Fibroblast of villous mesenchyme (primary cell): ENCODE results near the gene MCEMP1. TPM values are rescaled to one million over a fixed set of nuclear protein-coding genes. Genes with fewer than 3 reads are reported as not detected.
A peak's percentile ranks its signal among the peaks of the same experiment; 100 is the strongest.

Source experiments
- DNase-seq: peaks from one replicate; pipeline ENCODE4 v3.0.0-alpha.2; 2010; ENCODE audit warnings: low read depth
- H3K4me3 ChIP-seq: 2 replicates; pipeline ENCODE4 v1.5.1; 2011; ENCODE audit warnings: low read depth, mild to moderate bottlenecking, low read length
- total RNA-seq: library from RNA; depleted of rRNA; stranded (reverse); fragments of >200 nt; gene quantifications from 2 replicates; pipeline ENCODE4 v1.2.3, GENCODE V29; 2012
- TF ChIP-seq, protein P1 (sequence below): IDR thresholded peaks from 2 replicates; pipeline ENCODE4 v1.5.1; 2012; ENCODE audit warnings: low read depth, mild to moderate bottlenecking, low read length; ENCODE audit not compliant: insufficient read depth

The MCEMP1 gene
- total RNA-seq, 1 donor: not detected

DNA sequence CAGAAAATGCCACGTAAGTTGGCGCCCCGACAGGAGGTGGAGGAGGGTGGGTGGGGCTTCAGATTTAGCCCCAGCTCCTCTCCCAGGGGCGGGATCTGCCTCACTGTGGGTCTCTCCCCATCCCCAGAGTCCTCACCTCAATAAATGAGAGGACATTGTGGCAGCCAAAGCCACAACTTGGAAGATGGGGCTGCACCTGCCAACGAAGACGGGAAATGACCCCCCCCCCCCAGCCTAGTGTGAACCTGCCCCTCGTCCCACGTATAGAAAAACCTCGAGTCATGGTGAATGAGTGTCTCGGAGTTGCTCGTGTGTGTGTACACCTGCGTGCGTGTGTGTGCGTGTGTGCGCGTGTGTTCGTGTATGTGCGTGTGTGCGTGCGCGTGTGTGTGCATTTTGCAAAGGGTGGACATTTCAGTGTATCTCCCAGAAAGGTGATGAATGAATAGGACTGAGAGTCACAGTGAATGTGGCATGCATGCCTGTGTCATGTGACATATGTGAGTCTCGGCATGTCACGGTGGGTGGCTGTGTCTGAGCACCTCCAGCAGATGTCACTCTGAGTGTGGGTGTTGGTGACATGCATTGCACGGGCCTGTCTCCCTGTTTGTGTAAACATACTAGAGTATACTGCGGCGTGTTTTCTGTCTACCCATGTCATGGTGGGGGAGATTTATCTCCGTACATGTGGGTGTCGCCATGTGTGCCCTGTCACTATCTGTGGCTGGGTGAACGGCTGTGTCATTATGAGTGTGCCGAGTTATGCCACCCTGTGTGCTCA, 2.3 kb downstream of the MCEMP1 start:
- TF ChIP-seq, protein P1, sequence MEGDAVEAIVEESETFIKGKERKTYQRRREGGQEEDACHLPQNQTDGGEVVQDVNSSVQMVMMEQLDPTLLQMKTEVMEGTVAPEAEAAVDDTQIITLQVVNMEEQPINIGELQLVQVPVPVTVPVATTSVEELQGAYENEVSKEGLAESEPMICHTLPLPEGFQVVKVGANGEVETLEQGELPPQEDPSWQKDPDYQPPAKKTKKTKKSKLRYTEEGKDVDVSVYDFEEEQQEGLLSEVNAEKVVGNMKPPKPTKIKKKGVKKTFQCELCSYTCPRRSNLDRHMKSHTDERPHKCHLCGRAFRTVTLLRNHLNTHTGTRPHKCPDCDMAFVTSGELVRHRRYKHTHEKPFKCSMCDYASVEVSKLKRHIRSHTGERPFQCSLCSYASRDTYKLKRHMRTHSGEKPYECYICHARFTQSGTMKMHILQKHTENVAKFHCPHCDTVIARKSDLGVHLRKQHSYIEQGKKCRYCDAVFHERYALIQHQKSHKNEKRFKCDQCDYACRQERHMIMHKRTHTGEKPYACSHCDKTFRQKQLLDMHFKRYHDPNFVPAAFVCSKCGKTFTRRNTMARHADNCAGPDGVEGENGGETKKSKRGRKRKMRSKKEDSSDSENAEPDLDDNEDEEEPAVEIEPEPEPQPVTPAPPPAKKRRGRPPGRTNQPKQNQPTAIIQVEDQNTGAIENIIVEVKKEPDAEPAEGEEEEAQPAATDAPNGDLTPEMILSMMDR: no peak
- DNase-seq: no peak
- no peak overlapping the region for H3K4me3 ChIP-seq

DNA sequence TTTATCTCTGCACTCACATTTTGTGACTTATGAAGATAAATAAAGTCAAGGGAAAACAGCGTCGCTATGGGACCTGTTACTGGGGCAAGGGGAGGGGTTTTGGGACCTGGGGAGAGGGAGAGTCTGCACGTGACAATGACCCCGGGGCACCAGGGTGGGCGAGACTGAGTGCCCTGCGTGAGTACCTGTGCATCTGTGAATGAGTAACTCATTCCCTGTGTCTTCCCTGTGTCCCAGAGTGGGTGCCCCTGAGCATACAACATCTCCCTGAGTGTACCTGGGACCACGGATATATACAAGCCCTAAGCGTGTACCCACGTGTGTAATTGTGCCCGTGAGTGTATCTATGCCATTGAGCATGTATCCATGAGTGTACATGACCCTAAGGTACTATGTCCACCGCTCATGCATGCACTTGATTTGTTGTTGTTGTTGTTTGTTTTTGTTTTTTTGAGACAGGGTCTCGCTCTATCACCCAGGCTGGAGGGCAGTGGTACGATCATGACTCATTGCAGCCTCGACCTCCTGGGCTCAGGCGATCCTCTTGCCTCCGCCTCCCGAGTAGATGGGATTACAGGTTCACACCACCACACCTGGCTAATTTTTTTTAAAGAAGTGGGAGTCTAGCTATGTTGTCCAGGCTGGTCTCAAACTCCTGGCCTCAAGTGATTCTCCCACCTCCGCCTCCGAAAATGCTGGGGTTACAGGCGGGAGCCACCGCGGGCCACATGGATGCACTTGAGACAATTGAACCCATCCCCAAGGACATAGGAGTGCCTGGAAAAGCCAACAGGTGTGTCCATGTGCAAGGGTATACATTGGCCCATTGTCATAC, 3.1 kb downstream of the MCEMP1 start:
- no peak for DNase-seq
- H3K4me3 ChIP-seq: peak overlapping the region; percentile 36
- TF ChIP-seq, protein P1: no peak

DNA sequence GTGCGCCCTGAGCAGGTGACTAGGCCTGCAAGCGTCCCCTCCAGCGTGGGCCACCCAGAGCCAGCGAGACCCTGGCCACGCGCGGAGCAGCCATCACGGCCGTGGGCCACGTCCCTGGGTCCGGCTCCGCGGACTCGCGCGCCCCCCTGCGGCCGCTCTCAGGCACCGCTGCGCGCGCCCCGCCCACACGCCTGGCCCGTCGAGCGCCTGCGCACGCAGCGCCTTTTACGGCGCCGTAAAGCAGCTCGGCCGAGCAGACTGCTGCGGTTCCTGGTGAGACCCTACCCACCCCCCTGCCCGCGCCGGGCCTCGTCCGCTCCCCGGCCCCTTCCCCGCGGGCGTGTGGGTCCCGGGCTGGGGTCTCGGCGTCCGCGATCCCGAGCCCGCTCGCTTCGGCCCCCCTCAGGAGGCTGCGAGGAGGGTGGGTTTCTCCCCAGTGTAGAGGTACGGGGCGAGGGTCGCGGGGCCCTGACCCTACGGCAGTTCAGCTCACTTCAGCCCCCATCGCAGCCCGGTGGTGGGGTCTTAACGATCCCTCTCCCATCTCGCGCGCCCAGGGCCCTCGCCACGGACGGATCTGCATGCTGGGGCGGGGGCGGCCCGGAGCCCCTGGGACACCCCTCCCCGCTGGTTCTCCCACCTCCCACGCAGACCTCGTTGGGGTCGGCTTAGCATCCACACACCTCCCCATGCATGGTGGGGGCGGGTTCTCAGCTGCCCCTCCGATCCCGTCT, 3.9 kb downstream of the MCEMP1 start, which contains the start of gene TRAPPC5:
Gene TRAPPC5, plus strand, starts transcription at position 228 of the 734 bp plus-strand sequence. CDS start 1,421 bp downstream, outside the sequence.
- DNase-seq: peak; percentile 81
- TF ChIP-seq, protein P1: peak; percentile 73
- peak within 1 kb of the TSS; percentile 96 for H3K4me3 ChIP-seq

DNA sequence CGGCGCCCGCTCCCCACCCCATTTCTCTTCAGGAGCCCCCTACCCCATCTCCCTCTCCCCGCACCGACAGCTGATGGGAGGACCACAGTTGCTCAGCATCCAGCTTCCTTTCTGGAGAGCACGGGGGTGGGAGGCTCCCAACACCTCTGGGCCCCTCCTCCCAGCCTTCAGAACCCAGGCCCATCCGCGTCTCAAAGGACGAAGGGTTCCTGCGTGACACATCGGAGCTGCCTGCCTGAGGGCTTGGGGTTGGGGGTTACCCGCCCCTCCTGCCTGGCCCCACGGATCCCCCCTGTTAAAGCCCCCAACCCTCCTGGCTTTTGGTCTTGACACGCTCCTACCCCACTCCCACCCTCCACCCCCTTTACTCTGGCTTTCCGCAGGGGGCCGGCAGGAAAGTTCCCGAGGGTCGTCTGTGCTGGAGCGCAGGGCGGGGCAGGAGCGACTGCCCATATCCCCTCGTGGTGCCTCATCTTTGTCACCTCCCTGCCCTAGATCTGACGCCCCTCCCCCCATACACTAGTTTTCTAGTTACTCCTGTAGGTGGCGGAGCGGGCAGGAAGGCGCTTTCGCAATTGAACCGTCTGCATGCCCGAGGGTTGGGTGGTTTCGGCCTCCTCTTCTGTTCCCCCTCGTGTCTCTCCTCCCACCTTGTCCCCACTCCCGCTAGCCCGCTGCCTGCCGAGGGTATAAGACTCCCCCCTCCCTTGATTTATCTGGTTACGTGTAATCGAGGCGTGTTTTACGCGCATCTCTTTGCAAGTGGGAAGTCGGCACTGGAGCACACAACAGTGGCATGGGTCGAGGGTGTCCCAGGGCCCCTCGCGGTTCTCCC, 4.7 kb downstream of the MCEMP1 start:
- H3K4me3 ChIP-seq: peak overlapping the region; percentile 96
- DNase-seq: peak; percentile 78
- TF ChIP-seq, protein P1: peak; percentile 67

DNA sequence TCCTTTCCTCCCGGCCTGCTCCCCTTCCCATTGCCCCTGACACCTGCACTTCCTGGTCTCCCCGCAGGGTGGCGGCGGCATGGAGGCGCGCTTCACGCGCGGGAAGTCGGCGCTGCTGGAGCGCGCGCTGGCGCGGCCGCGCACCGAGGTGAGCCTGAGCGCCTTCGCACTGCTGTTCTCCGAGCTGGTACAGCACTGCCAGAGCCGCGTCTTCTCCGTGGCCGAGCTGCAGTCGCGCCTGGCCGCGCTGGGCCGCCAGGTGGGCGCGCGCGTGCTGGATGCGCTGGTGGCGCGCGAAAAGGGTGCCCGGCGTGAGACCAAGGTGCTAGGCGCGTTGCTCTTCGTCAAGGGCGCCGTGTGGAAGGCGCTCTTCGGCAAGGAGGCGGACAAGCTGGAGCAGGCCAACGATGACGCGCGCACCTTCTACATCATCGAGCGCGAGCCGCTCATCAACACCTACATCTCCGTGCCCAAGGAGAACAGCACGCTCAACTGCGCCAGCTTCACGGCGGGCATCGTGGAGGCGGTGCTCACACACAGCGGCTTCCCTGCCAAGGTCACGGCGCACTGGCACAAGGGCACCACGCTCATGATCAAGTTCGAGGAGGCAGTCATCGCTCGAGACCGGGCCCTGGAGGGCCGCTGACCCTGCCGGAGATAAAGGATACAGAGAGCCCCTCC, 5.4 kb downstream of the MCEMP1 start:
- TF ChIP-seq, protein P1: no peak
- H3K4me3 ChIP-seq: peak overlapping the region; percentile 96
- DNase-seq: no peak
